Stimulated activated CD8-positive, alpha-beta memory T cell treated with anti-CD3 and anti-CD28 coated beads, Interleukin-12 subunit alpha, Interleukin-12 subunit beta, amount 100 ng/mL, for 24 hours (primary cell): ENCODE measurements around the gene FOXP1.

ENCODE experiments used
- DNase-seq: peaks from one replicate; pipeline ENCODE4 v3.0.0-alpha.2; 2020; ENCODE audit errors: extremely low read depth

FOXP1 gene

GRCh38 chr3:71077070-71077469 is 506.5 kb downstream of the FOXP1 start:
- no peak for DNase-seq

- DNase-seq: no peak
These were observed 507.0 kb downstream of the FOXP1 start for GRCh38 chr3:71076361-71077002.

- no peak for DNase-seq
These were observed 508.0 kb downstream of the FOXP1 start for GRCh38 chr3:71075494-71075893.

- no peak for DNase-seq
These were observed 509.1 kb downstream of the FOXP1 start for GRCh38 chr3:71074423-71074822.

GRCh38 chr3:71072986-71073385 is 510.5 kb downstream of the FOXP1 start:
- DNase-seq: no peak

GRCh38 chr3:71072287-71072686 is 511.2 kb downstream of the FOXP1 start:
- no peak for DNase-seq

GRCh38 chr3:71070497-71071463 is 512.7 kb downstream of the FOXP1 start:
- DNase-seq: no peak

- no peak for DNase-seq
These were observed 513.7 kb downstream of the FOXP1 start for GRCh38 chr3:71069797-71070196.

- no peak for DNase-seq
These were observed 515.4 kb downstream of the FOXP1 start for GRCh38 chr3:71067977-71068654.

- no peak for DNase-seq
These were observed 516.7 kb downstream of the FOXP1 start for GRCh38 chr3:71066849-71067261.

- DNase-seq: no peak
These were observed 517.2 kb downstream of the FOXP1 start for GRCh38 chr3:71066356-71066755.

- DNase-seq: no peak
These were observed 517.8 kb downstream of the FOXP1 start for GRCh38 chr3:71065764-71066013.

GRCh38 chr3:71064956-71065763 is 518.4 kb downstream of the FOXP1 start:
- no peak for DNase-seq

GRCh38 chr3:71064291-71064955 is 519.1 kb downstream of the FOXP1 start:
- no peak for DNase-seq

GRCh38 chr3:71063773-71064290 is 519.7 kb downstream of the FOXP1 start:
- no peak for DNase-seq

GRCh38 chr3:71062952-71063772 is 520.4 kb downstream of the FOXP1 start:
- no peak for DNase-seq

GRCh38 chr3:71062037-71062932 is 521.2 kb downstream of the FOXP1 start:
- DNase-seq: no peak

- DNase-seq: no peak
These were observed 521.9 kb downstream of the FOXP1 start for GRCh38 chr3:71061581-71061980.

- DNase-seq: no peak
These were observed 522.5 kb downstream of the FOXP1 start for GRCh38 chr3:71061037-71061436.
